Mesothelial cell of epicardium (in vitro differentiated cells): Measurements from ENCODE around the gene C16orf95. TPM values are rescaled to one million over a fixed set of nuclear protein-coding genes. Genes with fewer than 3 reads are reported as not detected.

ENCODE experiments used
- DNase-seq, 2 experiments: peaks; one replicate each; pipeline ENCODE4 v3.0.0; 2021; ENCODE audit warnings: low spot score in 2 of 2; ENCODE audit not compliant: unreplicated experiment in 2 of 2
- H3K27ac Mint-ChIP-seq: 2 replicates; pipeline ENCODE4 v1.8.0; 2021; ENCODE audit warnings: mixed read lengths
- H3K27me3 Mint-ChIP-seq: 2 replicates; pipeline ENCODE4 v1.8.0; 2021; ENCODE audit warnings: low read depth, mixed read lengths
- H3K36me3 Mint-ChIP-seq: 2 replicates; pipeline ENCODE4 v1.8.0; 2021; ENCODE audit warnings: mixed read lengths
- H3K4me1 Mint-ChIP-seq: 2 replicates; pipeline ENCODE4 v1.8.0; 2021; ENCODE audit warnings: mixed read lengths
- H3K4me3 Mint-ChIP-seq: 2 replicates; pipeline ENCODE4 v1.8.0; 2021; ENCODE audit warnings: mild to moderate bottlenecking, moderate library complexity, mixed read lengths
- H3K9me3 Mint-ChIP-seq: 2 replicates; pipeline ENCODE4 v1.8.0; 2021; ENCODE audit warnings: mixed read lengths
- CTCF ChIP-seq: fragments of 200-600 bp; sonication (generic); IDR thresholded peaks from one replicate; pipeline ENCODE4 v1.5.0; 2021; ENCODE audit warnings: antibody characterized with exemption; ENCODE audit not compliant: unreplicated experiment
- total RNA-seq: library from RNA; stranded (reverse); gene quantifications from 3 replicates; pipeline ENCODE4 v1.2.1, GENCODE V29; 2021

Gene C16orf95
- total RNA-seq, 1 donor from 2014 or later: 4.6 TPM

- Mint-ChIP-seq H3K27ac (no peak overlapping the region), H3K4me3 (no peak overlapping the region), H3K27me3 (peaks cover 30% of the 10 kb centered on the region), H3K9me3 (no peaks in the 10 kb centered on the region), H3K36me3 (no peaks in the 10 kb centered on the region), H3K4me1 (peaks cover 25% of the 10 kb centered on the region)
- peak; percentile 66 to 87 for DNase-seq
- TF ChIP-seq CTCF: peak; percentile 92
Observed at GRCh38 chr16:87278191-87279093, 38.8 kb downstream of the C16orf95 start.

- TF ChIP-seq CTCF: no peak
- Mint-ChIP-seq H3K4me3 (no peak overlapping the region), H3K9me3 (no peaks in the 10 kb centered on the region), H3K27ac (no peak overlapping the region), H3K27me3 (peaks cover 32% of the 10 kb centered on the region), H3K4me1 (peaks cover 25% of the 10 kb centered on the region), H3K36me3 (no peaks in the 10 kb centered on the region)
- no peak for DNase-seq
Observed at GRCh38 chr16:87276924-87277323, 40.3 kb downstream of the C16orf95 start.

- no peak overlapping the region for H3K27ac Mint-ChIP-seq
- TF ChIP-seq CTCF: no peak
Observed at GRCh38 chr16:87276091-87276701, 41.0 kb downstream of the C16orf95 start.

GRCh38 chr16:87274794-87275193 is 42.4 kb downstream of the C16orf95 start:
- Mint-ChIP-seq H3K4me1 (peaks cover 27% of the 10 kb centered on the region), H3K9me3 (no peaks in the 10 kb centered on the region), H3K4me3 (no peak overlapping the region), H3K27ac (no peak overlapping the region), H3K27me3 (peaks cover 21% of the 10 kb centered on the region), H3K36me3 (no peaks in the 10 kb centered on the region)
- DNase-seq: no peak
- no peak for TF ChIP-seq CTCF

More at GRCh38 chr16:87276091-87276701, 41.0 kb downstream of the C16orf95 start:
- Mint-ChIP-seq H3K4me3 (no peak overlapping the region), H3K27me3 (peaks cover 31% of the 10 kb centered on the region), H3K4me1 (peaks cover 25% of the 10 kb centered on the region), H3K36me3 (no peaks in the 10 kb centered on the region), H3K9me3 (no peaks in the 10 kb centered on the region)
- DNase-seq: no peak

DNA sequence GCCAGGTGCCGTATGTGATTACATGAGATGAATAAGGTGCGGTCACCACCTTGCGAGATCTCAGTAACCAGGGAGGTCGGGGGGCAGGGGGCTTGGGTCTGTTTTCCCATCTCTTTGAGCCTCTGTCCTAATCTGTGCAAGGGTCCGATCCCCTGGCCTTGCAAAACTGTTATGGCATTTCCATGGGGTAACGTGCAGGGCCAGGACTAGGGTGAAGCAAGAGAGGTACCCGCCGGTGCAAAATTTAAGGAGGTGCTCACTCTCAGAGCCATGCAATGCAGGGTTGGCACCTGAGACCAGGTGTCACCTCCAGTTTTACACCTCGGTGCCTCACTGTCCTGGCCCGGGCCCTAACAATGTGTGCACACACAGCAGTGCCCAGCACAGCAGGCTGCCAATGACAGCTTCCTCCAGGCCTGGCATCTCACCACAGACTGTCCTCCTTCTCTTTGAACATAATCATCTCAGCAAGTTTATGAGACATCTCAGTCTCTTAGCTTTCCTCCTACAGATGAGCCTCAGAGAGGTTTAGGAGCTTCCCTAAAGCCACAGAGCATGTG is 43.6 kb downstream of the C16orf95 start:
- H3K36me3 Mint-ChIP-seq: no peaks in the 10 kb centered on the region
- no peak overlapping the region for H3K4me3 Mint-ChIP-seq
- H3K4me1 Mint-ChIP-seq: peaks cover 25% of the 10 kb centered on the region
- TF ChIP-seq CTCF: no peak
- no peak overlapping the region for H3K27ac Mint-ChIP-seq
- no peak for DNase-seq
- peaks cover 3% of the 10 kb centered on the region for H3K9me3 Mint-ChIP-seq
- peaks cover 15% of the 10 kb centered on the region for H3K27me3 Mint-ChIP-seq
